Measurements from ENCODE around the gene PTPRT.

The PTPRT gene

GRCh38 chr20:42846784-42847490, 342.8 kb downstream of the PTPRT start:
- Histone ChIP-seq H4K20me1 (ENCODE audit: insufficient read depth, low read length) (no peaks in the 10 kb centered on the region), H3K79me2 (ENCODE audit: low read length) (no peaks in the 10 kb centered on the region), H3K4me2 (ENCODE audit: low read depth, low read length) (no peak overlapping the region), H3F3A (ENCODE audit: insufficient read depth, low read length) (no peaks in the 10 kb centered on the region), H3K36me3 (replicated peaks; ENCODE audit: insufficient read depth, low read length) (no peaks in the 10 kb centered on the region), H3K27ac (ENCODE audit: low read length) (no peak overlapping the region), H3K9ac (ENCODE audit: low read length) (no peak overlapping the region), H2AFZ (ENCODE audit: low read length) (no peak overlapping the region), H3K9me3 (replicated peaks; ENCODE audit: insufficient read depth, low read length) (no peaks in the 10 kb centered on the region), H3K27me3 (replicated peaks; ENCODE audit: insufficient read depth, low read length) (no peaks in the 10 kb centered on the region), H3K4me1 (ENCODE audit: low read length) (no peaks in the 10 kb centered on the region), H3K9me2 (replicated peaks; ENCODE audit: insufficient read depth, low read length) (no peaks in the 10 kb centered on the region), H3K4me3 (ENCODE audit: low read length) (no peak overlapping the region)
- TF ChIP-seq EZH2 (optimal IDR thresholded peaks at IDR 0.05; ENCODE audit: low read depth, low read length) = no peak
- no peak for TF ChIP-seq EZH2phosphoT487 (IDR thresholded peaks at IDR 0.05; ENCODE audit: low read length)
- no peak for TF ChIP-seq CTCF (IDR thresholded peaks at IDR 0.05; ENCODE audit: low read length)
- no peak for DNase-seq

- H2AFZ ChIP-seq (ENCODE audit: low read length) = no peak overlapping the region
- H4K20me1 ChIP-seq (ENCODE audit: insufficient read depth, low read length) = no peaks in the 10 kb centered on the region
- no peaks in the 10 kb centered on the region for H3K9me3 ChIP-seq (replicated peaks; ENCODE audit: insufficient read depth, low read length)
- no peak overlapping the region for H3K27ac ChIP-seq (ENCODE audit: low read length)
- no peak overlapping the region for H3K4me3 ChIP-seq (ENCODE audit: low read length)
- DNase-seq = no peak
- no peaks in the 10 kb centered on the region for H3K36me3 ChIP-seq (replicated peaks; ENCODE audit: insufficient read depth, low read length)
- H3F3A ChIP-seq (ENCODE audit: insufficient read depth, low read length) = no peaks in the 10 kb centered on the region
- H3K79me2 ChIP-seq (ENCODE audit: low read length) = no peaks in the 10 kb centered on the region
- H3K9me2 ChIP-seq (replicated peaks; ENCODE audit: insufficient read depth, low read length) = no peaks in the 10 kb centered on the region
- no peak overlapping the region for H3K4me2 ChIP-seq (ENCODE audit: low read depth, low read length)
- no peak for TF ChIP-seq CTCF (IDR thresholded peaks at IDR 0.05; ENCODE audit: low read length)
- TF ChIP-seq EZH2 (optimal IDR thresholded peaks at IDR 0.05; ENCODE audit: low read depth, low read length) = no peak
- no peak for TF ChIP-seq EZH2phosphoT487 (IDR thresholded peaks at IDR 0.05; ENCODE audit: low read length)
- H3K27me3 ChIP-seq (replicated peaks; ENCODE audit: insufficient read depth, low read length) = no peaks in the 10 kb centered on the region
- no peaks in the 10 kb centered on the region for H3K4me1 ChIP-seq (ENCODE audit: low read length)
- no peak overlapping the region for H3K9ac ChIP-seq (ENCODE audit: low read length)
Measured at GRCh38 chr20:42844751-42845150, 345.0 kb downstream of the PTPRT start.

- H3K9ac ChIP-seq (ENCODE audit: low read length) = no peak overlapping the region
- H3K36me3 ChIP-seq (replicated peaks; ENCODE audit: insufficient read depth, low read length) = no peaks in the 10 kb centered on the region
- H3K27ac ChIP-seq (ENCODE audit: low read length) = no peak overlapping the region
- H3K4me3 ChIP-seq (ENCODE audit: low read length) = no peak overlapping the region
- H3K9me3 ChIP-seq (replicated peaks; ENCODE audit: insufficient read depth, low read length) = no peaks in the 10 kb centered on the region
- no peaks in the 10 kb centered on the region for H3K9me2 ChIP-seq (replicated peaks; ENCODE audit: insufficient read depth, low read length)
- no peaks in the 10 kb centered on the region for H3K4me1 ChIP-seq (ENCODE audit: low read length)
- H3K4me2 ChIP-seq (ENCODE audit: low read depth, low read length) = no peak overlapping the region
- H4K20me1 ChIP-seq (ENCODE audit: insufficient read depth, low read length) = no peaks in the 10 kb centered on the region
- no peak overlapping the region for H2AFZ ChIP-seq (ENCODE audit: low read length)
- H3F3A ChIP-seq (ENCODE audit: insufficient read depth, low read length) = no peaks in the 10 kb centered on the region
- no peak for DNase-seq
- H3K27me3 ChIP-seq (replicated peaks; ENCODE audit: insufficient read depth, low read length) = no peaks in the 10 kb centered on the region
- no peaks in the 10 kb centered on the region for H3K79me2 ChIP-seq (ENCODE audit: low read length)
- TF ChIP-seq EZH2 (optimal IDR thresholded peaks at IDR 0.05; ENCODE audit: low read depth, low read length) (no peak), EZH2phosphoT487 (IDR thresholded peaks at IDR 0.05; ENCODE audit: low read length) (no peak), CTCF (IDR thresholded peaks at IDR 0.05; ENCODE audit: low read length) (no peak)
Measured at GRCh38 chr20:42837456-42837855, 352.2 kb downstream of the PTPRT start.

Data from MM.1S (cell line).